NB4 (cell line): Measurements from ENCODE around the gene PDZRN4.

Experiments
- CTCF ChIP-seq: IDR thresholded peaks from one replicate; pipeline ENCODE4 v1.5.1; 2012; ENCODE audit warnings: low read depth, low read length
- POLR2A ChIP-seq: IDR thresholded peaks from 2 replicates; pipeline ENCODE4 v1.6.1; 2011; ENCODE audit warnings: mild to moderate bottlenecking; ENCODE audit not compliant: insufficient read length; ENCODE audit errors: extremely low read depth

- no peak for TF ChIP-seq CTCF
- TF ChIP-seq POLR2A, result no peak
Observed at GRCh38 chr12:41585784-41586183, 397.7 kb downstream of the PDZRN4 start.
